GM12892 (cell line): ENCODE results near the gene C12orf75.

Experiments used
- DNase-seq: peaks from one replicate; pipeline ENCODE4 v3.0.0; 2011; ENCODE audit not compliant: insufficient read length
- FAIRE-seq: peaks from 2 replicates; lab custom pipeline; 2011; peaks lifted over from hg19 to GRCh38; lab: Jason Lieb, UNC
- POLR2A ChIP-seq: IDR thresholded peaks from 2 replicates; pipeline ENCODE4 v1.6.1; 2011; ENCODE audit warnings: low read depth, low read length, control low read depth
- POLR2AphosphoS5 ChIP-seq: IDR thresholded peaks from 2 replicates; pipeline ENCODE4 v1.6.1; 2011; ENCODE audit warnings: low read depth, low read length, control low read depth
- TAF1 ChIP-seq: IDR thresholded peaks from 2 replicates; pipeline ENCODE4 v1.6.1; 2011; ENCODE audit warnings: low read depth, mild to moderate bottlenecking, control low read depth, low read length, borderline replicate concordance

The C12orf75 gene

GRCh38 chr12:105316931-105317852 is 13.3 kb upstream of the C12orf75 start:
- FAIRE-seq = no peak
- no peak for TF ChIP-seq TAF1
- no peak for DNase-seq

GRCh38 chr12:105317942-105318621 is 12.4 kb upstream of the C12orf75 start:
- no peak for FAIRE-seq
- DNase-seq = no peak
- TF ChIP-seq POLR2A (no peak), POLR2AphosphoS5 (no peak), TAF1 (no peak)

- DNase-seq (no peak), FAIRE-seq (no peak)
- TF ChIP-seq TAF1 (no peak), POLR2AphosphoS5 (no peak), POLR2A (no peak)
These were observed 11.6 kb upstream of the C12orf75 start for GRCh38 chr12:105318651-105319483.

GRCh38 chr12:105319691-105320209 is 10.7 kb upstream of the C12orf75 start:
- TF ChIP-seq POLR2A (no peak), TAF1 (no peak), POLR2AphosphoS5 (no peak)
- FAIRE-seq (no peak), DNase-seq (no peak)

- TF ChIP-seq POLR2AphosphoS5 (no peak), POLR2A (no peak), TAF1 (no peak)
- DNase-seq = no peak
- FAIRE-seq = no peak
These were observed 9.4 kb upstream of the C12orf75 start for GRCh38 chr12:105321125-105321524.

- no peak for TF ChIP-seq TAF1
- TF ChIP-seq POLR2A = no peak
- TF ChIP-seq POLR2AphosphoS5 = no peak
- no peak for DNase-seq
- no peak for FAIRE-seq
These were observed 8.4 kb upstream of the C12orf75 start for GRCh38 chr12:105322070-105322469.

GRCh38 chr12:105324704-105325103 is 5.8 kb upstream of the C12orf75 start:
- DNase-seq = no peak
- TF ChIP-seq POLR2A (no peak), TAF1 (no peak), POLR2AphosphoS5 (no peak)
- FAIRE-seq = no peak

- TF ChIP-seq TAF1 = no peak
- TF ChIP-seq POLR2A = no peak
- TF ChIP-seq POLR2AphosphoS5 = no peak
- no peak for DNase-seq
- FAIRE-seq = no peak
These were observed 5.4 kb upstream of the C12orf75 start for GRCh38 chr12:105325117-105325516.

GRCh38 chr12:105329926-105330282 is 587 bp upstream of the C12orf75 start:
- TF ChIP-seq TAF1 = no peak
- no peak for FAIRE-seq
- DNase-seq = no peak

- TF ChIP-seq POLR2A = no peak
- TF ChIP-seq TAF1 = no peak
- no peak for TF ChIP-seq POLR2AphosphoS5
- DNase-seq = peak; percentile 39
- peak; percentile 42 for FAIRE-seq
These were observed 677 bp downstream of the C12orf75 start for GRCh38 chr12:105330931-105331804.
